GM12891 (cell line): ENCODE results near the gene ENHO.
"Not testable (repeated sequence)": the region's sequence is repeated elsewhere in the genome, so short reads cannot be mapped to it uniquely, and the experiment has no call there.

Experiments
- DNase-seq: peaks from one replicate; pipeline ENCODE4 v3.0.0; 2011; ENCODE audit warnings: low spot score; ENCODE audit not compliant: insufficient read length
- FAIRE-seq: peaks from 2 replicates; lab custom pipeline; 2011; peaks lifted over from hg19 to GRCh38; lab: Jason Lieb, UNC
- PAX5 ChIP-seq: IDR thresholded peaks from 2 replicates; pipeline ENCODE4 v1.6.1; 2011; ENCODE audit warnings: low read length, moderate library complexity, mild to moderate bottlenecking; ENCODE audit not compliant: insufficient read depth, severe bottlenecking
- POLR2A ChIP-seq: IDR thresholded peaks from 2 replicates; pipeline ENCODE4 v1.6.1; 2011; ENCODE audit warnings: low read depth, low read length, control low read depth
- POLR2AphosphoS5 ChIP-seq: IDR thresholded peaks from 2 replicates; pipeline ENCODE4 v1.6.1; 2011; ENCODE audit warnings: low read depth, low read length, control low read depth
- POU2F2 ChIP-seq: IDR thresholded peaks from 2 replicates; pipeline ENCODE4 v1.6.1; 2011; ENCODE audit warnings: low read depth, mild to moderate bottlenecking, control low read depth, low read length, moderate library complexity
- SPI1 ChIP-seq: IDR thresholded peaks from 2 replicates; pipeline ENCODE4 v1.6.1; 2011; ENCODE audit warnings: low read depth, low read length, control low read depth
- TAF1 ChIP-seq: IDR thresholded peaks from 2 replicates; pipeline ENCODE4 v1.6.1; 2011; ENCODE audit warnings: low read depth, low read length, control low read depth

ENHO gene

GRCh38 chr9:34486572-34486971 lies 36.2 kb downstream of the ENHO start:
- FAIRE-seq (no peak), DNase-seq (no peak)
- peak; percentile 45; the same call in 1 of the 2 replicates for TF ChIP-seq SPI1
- no peak for TF ChIP-seq POLR2A

- FAIRE-seq (no peak), DNase-seq (no peak)
- TF ChIP-seq POU2F2, result no peak
- TF ChIP-seq TAF1, result no peak
- no peak for TF ChIP-seq PAX5
- no peak for TF ChIP-seq POLR2AphosphoS5
- TF ChIP-seq POLR2A, result no peak
- no peak for TF ChIP-seq SPI1
These were observed 37.0 kb downstream of the ENHO start for GRCh38 chr9:34485822-34486221.

- no peak for TF ChIP-seq SPI1
- TF ChIP-seq POU2F2, result no peak
- no peak for TF ChIP-seq POLR2A
- no peak for DNase-seq
- FAIRE-seq, result no peak
These were observed 38.1 kb downstream of the ENHO start for GRCh38 chr9:34484678-34485077.

DNA sequence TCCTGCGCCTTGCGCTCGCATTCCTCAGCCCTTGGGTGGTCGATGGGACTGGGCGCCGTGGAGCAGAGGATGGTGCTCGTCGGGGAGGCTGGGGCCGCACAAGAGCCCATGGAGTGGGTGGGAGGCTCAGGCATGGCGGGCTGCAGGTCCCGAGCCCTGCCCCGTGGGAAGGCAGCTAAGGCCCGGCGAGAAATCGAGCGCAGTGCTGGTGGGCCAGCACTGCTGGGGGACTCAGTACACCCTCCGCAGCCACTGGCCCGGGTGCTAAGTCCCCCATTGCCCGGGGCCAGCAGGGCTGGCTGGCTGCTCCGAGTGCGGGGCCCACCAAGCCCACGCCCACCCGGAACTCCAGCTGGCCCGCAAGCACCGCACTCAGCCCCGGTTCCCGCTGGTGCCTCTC lies 40.0 kb downstream of the ENHO start:
- FAIRE-seq, DNase-seq: not testable (repeated sequence)

DNA sequence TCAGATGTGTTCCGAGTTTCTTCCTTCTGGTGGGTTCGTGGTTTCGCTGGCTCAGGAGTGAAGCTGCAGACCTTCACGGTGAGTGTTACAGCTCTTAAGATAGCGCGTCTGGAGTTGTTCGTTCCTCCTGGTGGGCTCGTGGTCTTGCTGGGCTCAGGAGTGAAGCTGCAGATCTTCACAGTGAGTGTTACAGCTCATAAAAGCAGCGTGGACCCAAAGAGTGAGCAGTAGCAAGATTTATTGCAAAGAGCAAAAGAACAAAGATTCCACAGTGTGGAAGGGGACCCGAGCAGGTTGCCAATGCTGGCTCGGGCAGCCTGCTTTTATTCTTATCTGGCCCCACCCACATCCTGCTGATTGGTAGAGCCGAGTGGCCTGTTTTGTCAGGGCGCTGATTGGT lies 41.2 kb downstream of the ENHO start:
- FAIRE-seq, DNase-seq: not testable (repeated sequence)

DNA sequence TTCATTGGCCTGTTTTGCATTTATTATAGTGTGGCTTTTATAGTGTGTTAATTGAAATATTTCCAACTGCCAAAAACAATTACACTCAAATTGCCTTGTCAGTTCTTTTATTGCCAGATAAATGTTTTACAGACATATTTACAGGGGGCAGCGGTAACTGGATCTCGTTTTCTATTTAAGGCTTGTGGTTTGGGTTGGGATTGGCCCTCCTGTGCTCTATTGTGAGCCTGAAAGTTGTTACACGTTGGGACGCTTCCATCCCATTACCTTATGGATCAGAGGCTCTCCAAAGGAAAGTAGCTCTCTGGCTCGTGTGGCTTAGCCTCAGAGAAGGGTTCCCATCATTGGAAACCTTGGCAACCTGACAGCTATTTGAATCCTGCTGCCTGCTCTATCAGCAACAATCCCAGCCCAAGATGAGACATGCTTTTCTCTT lies 43.3 kb downstream of the ENHO start:
- no peak for TF ChIP-seq PAX5
- no peak for TF ChIP-seq POLR2A
- no peak for TF ChIP-seq SPI1
- no peak for TF ChIP-seq TAF1
- TF ChIP-seq POU2F2, result no peak
- no peak for TF ChIP-seq POLR2AphosphoS5
- FAIRE-seq (no peak), DNase-seq (no peak)

GRCh38 chr9:34477541-34477940 lies 45.2 kb downstream of the ENHO start:
- DNase-seq (no peak), FAIRE-seq (no peak)
- TF ChIP-seq POU2F2, result no peak

DNA sequence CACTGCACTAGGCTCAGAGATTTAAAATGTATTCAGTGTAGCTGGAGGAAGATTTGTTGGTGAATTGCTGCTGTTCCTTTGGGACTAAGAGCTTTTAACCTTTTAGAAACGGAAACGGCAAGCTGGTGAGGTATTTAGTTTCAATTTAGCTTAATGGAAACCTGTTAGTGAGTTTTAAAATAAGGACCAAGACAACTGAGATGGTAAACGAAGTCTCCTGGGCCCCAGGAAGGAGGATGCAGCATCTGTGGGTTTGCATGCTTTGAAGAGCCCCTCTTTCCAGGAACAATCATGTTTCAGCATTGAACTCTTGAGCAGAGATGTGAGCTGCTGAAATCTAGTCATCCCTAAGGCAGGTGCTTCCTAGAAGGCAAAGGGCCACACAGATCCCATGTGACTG lies 47.7 kb downstream of the ENHO start:
- no peak for TF ChIP-seq POLR2AphosphoS5
- TF ChIP-seq POLR2A, result no peak
- no peak for TF ChIP-seq POU2F2
- TF ChIP-seq SPI1, result no peak
- no peak for TF ChIP-seq PAX5
- no peak for TF ChIP-seq TAF1
- FAIRE-seq (no peak), DNase-seq (no peak)
